Measurements from ENCODE around the gene NFAM1. TPM values are rescaled to one million over a fixed set of nuclear protein-coding genes. Genes with fewer than 3 reads are reported as not detected.

The NFAM1 gene
- total and polyA plus RNA-seq, 4 donors, result 0.36 to 3.8 (median 2.6) TPM

GRCh38 chr22:42372976-42373375, 59.2 kb downstream of the NFAM1 start (continued):
- TF ChIP-seq JUND (IDR thresholded peaks at IDR 0.05), result no peak
- TF ChIP-seq YY1 (IDR thresholded peaks at IDR 0.05), result no peak

DNA sequence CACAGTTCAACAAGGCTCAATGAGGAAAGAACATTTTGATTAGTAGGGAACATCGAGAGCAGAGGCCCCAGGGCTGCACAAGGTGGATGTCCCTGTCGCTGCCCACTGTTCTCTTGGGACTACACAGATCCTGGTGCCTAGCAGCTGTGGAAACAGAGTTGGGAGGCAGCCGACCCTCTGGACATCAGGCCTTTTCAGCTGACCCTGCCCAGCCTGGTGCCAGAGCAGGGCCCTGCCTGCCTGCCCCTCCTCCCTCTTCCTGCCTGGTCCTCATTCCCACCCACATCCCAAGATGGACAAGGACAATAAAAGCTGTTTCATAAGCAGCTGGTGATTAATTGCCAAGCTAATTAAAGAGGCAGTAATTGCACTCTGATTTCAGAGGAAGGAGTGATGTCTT, 60.7 kb downstream of the NFAM1 start:
- no peaks in the 10 kb centered on the region for H3K36me3 ChIP-seq (ENCODE audit: control insufficient read depth in 4 of 4, insufficient read depth in 3 of 4, low read depth in 1 of 4, low read length in 3 of 4)
- no peak overlapping the region for H3K9ac ChIP-seq (ENCODE audit: low read depth in 1 of 2, low read length in 2 of 2)
- H3K27ac ChIP-seq (ENCODE audit: low read depth in 1 of 2, low read length in 2 of 2), result no peak overlapping the region
- H3K4me1 ChIP-seq (ENCODE audit: control insufficient read depth in 4 of 4, insufficient read depth in 4 of 4, low read length in 3 of 4), result peaks cover 2 to 15% (median 14%) of the 10 kb centered on the region in 4 donors
- WGBS, result 81% methylated on average over 3 of the region's 3 CpGs
- no peak for TF ChIP-seq TAF1 (conservative IDR thresholded peaks at IDR 0.05)
- TF ChIP-seq EGR1 (IDR thresholded peaks at IDR 0.05; ENCODE audit: low read depth in 2 of 2), result no peak
- TF ChIP-seq, protein P1, sequence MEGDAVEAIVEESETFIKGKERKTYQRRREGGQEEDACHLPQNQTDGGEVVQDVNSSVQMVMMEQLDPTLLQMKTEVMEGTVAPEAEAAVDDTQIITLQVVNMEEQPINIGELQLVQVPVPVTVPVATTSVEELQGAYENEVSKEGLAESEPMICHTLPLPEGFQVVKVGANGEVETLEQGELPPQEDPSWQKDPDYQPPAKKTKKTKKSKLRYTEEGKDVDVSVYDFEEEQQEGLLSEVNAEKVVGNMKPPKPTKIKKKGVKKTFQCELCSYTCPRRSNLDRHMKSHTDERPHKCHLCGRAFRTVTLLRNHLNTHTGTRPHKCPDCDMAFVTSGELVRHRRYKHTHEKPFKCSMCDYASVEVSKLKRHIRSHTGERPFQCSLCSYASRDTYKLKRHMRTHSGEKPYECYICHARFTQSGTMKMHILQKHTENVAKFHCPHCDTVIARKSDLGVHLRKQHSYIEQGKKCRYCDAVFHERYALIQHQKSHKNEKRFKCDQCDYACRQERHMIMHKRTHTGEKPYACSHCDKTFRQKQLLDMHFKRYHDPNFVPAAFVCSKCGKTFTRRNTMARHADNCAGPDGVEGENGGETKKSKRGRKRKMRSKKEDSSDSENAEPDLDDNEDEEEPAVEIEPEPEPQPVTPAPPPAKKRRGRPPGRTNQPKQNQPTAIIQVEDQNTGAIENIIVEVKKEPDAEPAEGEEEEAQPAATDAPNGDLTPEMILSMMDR (IDR thresholded peaks at IDR 0.05; ENCODE audit: low read depth, low read length, missing input control), result no peak
- no peak for TF ChIP-seq YY1 (IDR thresholded peaks at IDR 0.05)
- no peak for TF ChIP-seq GABPA (IDR thresholded peaks at IDR 0.05 in 1 of 2, conservative IDR thresholded peaks at IDR 0.05 in 1 of 2)
- no peak for TF ChIP-seq FOXA1 (IDR thresholded peaks at IDR 0.05)
- TF ChIP-seq RAD21 (IDR thresholded peaks at IDR 0.05), result no peak
- TF ChIP-seq, protein P2, sequence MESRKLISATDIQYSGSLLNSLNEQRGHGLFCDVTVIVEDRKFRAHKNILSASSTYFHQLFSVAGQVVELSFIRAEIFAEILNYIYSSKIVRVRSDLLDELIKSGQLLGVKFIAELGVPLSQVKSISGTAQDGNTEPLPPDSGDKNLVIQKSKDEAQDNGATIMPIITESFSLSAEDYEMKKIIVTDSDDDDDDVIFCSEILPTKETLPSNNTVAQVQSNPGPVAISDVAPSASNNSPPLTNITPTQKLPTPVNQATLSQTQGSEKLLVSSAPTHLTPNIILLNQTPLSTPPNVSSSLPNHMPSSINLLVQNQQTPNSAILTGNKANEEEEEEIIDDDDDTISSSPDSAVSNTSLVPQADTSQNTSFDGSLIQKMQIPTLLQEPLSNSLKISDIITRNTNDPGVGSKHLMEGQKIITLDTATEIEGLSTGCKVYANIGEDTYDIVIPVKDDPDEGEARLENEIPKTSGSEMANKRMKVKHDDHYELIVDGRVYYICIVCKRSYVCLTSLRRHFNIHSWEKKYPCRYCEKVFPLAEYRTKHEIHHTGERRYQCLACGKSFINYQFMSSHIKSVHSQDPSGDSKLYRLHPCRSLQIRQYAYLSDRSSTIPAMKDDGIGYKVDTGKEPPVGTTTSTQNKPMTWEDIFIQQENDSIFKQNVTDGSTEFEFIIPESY (IDR thresholded peaks at IDR 0.05), result no peak
- TF ChIP-seq SP1 (IDR thresholded peaks at IDR 0.05), result no peak
- TF ChIP-seq ATF3 (IDR thresholded peaks at IDR 0.05), result no peak
- TF ChIP-seq HNF4A (conservative IDR thresholded peaks at IDR 0.05), result no peak
- TF ChIP-seq HNF4G (IDR thresholded peaks at IDR 0.05), result no peak
- TF ChIP-seq, protein P3, sequence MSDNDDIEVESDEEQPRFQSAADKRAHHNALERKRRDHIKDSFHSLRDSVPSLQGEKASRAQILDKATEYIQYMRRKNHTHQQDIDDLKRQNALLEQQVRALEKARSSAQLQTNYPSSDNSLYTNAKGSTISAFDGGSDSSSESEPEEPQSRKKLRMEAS (IDR thresholded peaks at IDR 0.05), result no peak
- TF ChIP-seq NR2F2 (IDR thresholded peaks at IDR 0.05), result no peak
- no peak for TF ChIP-seq FOXA2 (IDR thresholded peaks at IDR 0.05)
- TF ChIP-seq JUND (IDR thresholded peaks at IDR 0.05), result no peak
- TF ChIP-seq RXRA (IDR thresholded peaks at IDR 0.05), result no peak
- TF ChIP-seq, protein P4, sequence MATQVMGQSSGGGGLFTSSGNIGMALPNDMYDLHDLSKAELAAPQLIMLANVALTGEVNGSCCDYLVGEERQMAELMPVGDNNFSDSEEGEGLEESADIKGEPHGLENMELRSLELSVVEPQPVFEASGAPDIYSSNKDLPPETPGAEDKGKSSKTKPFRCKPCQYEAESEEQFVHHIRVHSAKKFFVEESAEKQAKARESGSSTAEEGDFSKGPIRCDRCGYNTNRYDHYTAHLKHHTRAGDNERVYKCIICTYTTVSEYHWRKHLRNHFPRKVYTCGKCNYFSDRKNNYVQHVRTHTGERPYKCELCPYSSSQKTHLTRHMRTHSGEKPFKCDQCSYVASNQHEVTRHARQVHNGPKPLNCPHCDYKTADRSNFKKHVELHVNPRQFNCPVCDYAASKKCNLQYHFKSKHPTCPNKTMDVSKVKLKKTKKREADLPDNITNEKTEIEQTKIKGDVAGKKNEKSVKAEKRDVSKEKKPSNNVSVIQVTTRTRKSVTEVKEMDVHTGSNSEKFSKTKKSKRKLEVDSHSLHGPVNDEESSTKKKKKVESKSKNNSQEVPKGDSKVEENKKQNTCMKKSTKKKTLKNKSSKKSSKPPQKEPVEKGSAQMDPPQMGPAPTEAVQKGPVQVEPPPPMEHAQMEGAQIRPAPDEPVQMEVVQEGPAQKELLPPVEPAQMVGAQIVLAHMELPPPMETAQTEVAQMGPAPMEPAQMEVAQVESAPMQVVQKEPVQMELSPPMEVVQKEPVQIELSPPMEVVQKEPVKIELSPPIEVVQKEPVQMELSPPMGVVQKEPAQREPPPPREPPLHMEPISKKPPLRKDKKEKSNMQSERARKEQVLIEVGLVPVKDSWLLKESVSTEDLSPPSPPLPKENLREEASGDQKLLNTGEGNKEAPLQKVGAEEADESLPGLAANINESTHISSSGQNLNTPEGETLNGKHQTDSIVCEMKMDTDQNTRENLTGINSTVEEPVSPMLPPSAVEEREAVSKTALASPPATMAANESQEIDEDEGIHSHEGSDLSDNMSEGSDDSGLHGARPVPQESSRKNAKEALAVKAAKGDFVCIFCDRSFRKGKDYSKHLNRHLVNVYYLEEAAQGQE (IDR thresholded peaks at IDR 0.05), result no peak
- no peak for DNase-seq (ENCODE audit: low spot score)
- no peaks in the 10 kb centered on the region for H3K27me3 ChIP-seq (ENCODE audit: control insufficient read depth in 4 of 4, insufficient read depth in 4 of 4, low read length in 3 of 4)
- no peak overlapping the region for H3K4me3 ChIP-seq (ENCODE audit: low read depth in 1 of 3, low read length in 3 of 3)
- no peaks in the 10 kb centered on the region for H3K9me3 ChIP-seq (ENCODE audit: control insufficient read depth in 4 of 4, low read length in 3 of 4)

Measured in liver (tissue), 9 donors.